Tibial nerve (tissue), 4 donors: ENCODE measurements around the gene TOE1.

ENCODE experiments used
- EP300 ChIP-seq, 2 donors: sonication (generic); formaldehyde crosslinking; IDR thresholded peaks; one replicate each; pipeline ENCODE4 v1.6.1; 2017; ENCODE audit warnings: antibody characterized with exemption in 2 of 2, mild to moderate bottlenecking in 1 of 2
- POLR2A ChIP-seq, 2 donors: fragments of 450-650 bp; IDR thresholded peaks; one replicate each; pipeline ENCODE4 v1.6.1; 2017; ENCODE audit warnings: antibody characterized with exemption in 2 of 2, mild to moderate bottlenecking in 2 of 2, moderate library complexity in 2 of 2
- TF ChIP-seq, protein P1 (sequence below), 5 experiments: fragments of 200-600 bp in 3 of 5; fragments of 450-650 bp in 2 of 5; sonication (generic) in 3 of 5; IDR thresholded peaks; one replicate each; pipeline ENCODE4 v1.5.1; 2016 to 2019; ENCODE audit warnings: antibody characterized with exemption in 5 of 5, mild to moderate bottlenecking in 3 of 5, moderate library complexity in 2 of 5

DNA sequence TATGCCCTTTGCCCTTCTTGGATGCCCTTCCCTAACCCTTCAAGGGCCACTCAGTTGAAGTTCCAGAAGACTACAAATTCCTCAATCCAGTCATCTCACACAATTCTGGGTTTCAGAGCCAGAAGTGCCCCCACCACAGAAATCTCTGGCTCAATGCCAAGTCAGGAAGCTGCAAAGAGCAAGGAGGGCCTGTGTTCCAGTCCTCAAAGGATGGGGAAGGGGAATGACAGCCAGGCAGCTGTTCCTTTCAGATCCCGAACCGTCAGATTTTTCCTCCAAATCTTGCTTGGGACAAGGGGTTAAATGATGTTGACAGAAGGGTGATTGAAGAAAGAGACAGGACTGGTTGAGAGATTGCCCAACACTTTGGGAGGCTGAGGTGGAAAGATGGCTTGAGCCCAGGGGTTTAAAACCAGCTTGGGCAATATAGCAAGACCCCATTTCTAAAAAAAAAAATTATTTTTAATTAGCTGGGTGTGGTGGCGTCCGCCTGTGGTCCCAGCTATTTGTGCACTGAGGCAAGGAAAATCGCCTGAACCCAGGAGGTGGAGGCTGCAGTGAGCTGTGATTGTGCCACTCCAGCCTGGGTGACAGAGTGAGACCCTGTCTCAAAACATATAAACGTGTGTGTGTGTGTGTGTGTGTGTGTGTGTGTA, 14.0 kb upstream of the TOE1 start:
- TF ChIP-seq, protein P1, sequence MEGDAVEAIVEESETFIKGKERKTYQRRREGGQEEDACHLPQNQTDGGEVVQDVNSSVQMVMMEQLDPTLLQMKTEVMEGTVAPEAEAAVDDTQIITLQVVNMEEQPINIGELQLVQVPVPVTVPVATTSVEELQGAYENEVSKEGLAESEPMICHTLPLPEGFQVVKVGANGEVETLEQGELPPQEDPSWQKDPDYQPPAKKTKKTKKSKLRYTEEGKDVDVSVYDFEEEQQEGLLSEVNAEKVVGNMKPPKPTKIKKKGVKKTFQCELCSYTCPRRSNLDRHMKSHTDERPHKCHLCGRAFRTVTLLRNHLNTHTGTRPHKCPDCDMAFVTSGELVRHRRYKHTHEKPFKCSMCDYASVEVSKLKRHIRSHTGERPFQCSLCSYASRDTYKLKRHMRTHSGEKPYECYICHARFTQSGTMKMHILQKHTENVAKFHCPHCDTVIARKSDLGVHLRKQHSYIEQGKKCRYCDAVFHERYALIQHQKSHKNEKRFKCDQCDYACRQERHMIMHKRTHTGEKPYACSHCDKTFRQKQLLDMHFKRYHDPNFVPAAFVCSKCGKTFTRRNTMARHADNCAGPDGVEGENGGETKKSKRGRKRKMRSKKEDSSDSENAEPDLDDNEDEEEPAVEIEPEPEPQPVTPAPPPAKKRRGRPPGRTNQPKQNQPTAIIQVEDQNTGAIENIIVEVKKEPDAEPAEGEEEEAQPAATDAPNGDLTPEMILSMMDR (IDR thresholded peaks at IDR 0.05): no peak
- no peak for TF ChIP-seq POLR2A (IDR thresholded peaks at IDR 0.05)
- peak in 1 of 2 donors; percentile 20 for TF ChIP-seq EP300 (IDR thresholded peaks at IDR 0.05)
